Measurements from ENCODE around the gene DYSF. TPM values are rescaled to one million over a fixed set of nuclear protein-coding genes. Genes with fewer than 3 reads are reported as not detected.

DYSF gene
- total RNA-seq, 1 experiment from 2014 or later = 0.24 TPM

DNA sequence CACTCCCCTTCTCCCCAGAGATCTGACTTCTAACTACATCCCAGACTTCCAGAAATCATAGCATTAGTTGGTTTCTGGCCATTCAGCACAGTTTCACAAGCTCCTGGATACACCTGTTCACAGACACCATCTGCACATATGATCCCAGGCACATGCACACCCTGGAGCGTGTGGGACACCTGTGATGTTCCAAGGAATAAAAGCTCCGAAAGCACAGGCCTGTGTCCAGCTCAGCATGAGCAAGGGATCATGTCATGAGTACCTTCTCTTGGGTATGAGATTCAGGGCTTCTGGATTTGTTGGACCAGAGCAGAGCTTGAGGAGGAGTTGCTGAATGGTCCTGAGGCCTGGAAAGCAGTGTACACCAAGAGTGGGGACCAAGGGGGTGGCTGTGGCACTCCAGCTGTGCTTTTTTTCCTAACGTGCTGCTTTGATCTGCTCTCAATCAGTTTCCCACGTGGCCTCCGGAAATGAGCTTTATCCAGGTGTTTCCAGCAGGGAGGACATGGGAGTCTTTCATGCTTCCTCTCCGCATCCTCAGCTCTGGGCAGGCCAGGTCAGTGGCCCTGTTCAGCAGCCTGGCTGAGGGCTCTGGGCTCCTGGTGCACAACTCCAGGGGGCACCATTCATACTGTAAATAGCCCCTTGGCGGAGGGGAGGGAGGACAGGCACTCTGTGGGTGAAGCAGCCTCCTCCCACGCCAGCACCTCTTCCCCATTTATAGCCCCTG lies 1.8 kb downstream of the DYSF start:
- Histone ChIP-seq H3K36me3 (ENCODE audit: insufficient read depth, low read length, poor library complexity, severe bottlenecking) (no peaks in the 10 kb centered on the region), H3K4me1 (ENCODE audit: insufficient read depth, low read length, poor library complexity, severe bottlenecking) (no peaks in the 10 kb centered on the region), H3K4me3 (ENCODE audit: low read depth, low read length, poor library complexity, severe bottlenecking) (no peak overlapping the region), H3K9me3 (ENCODE audit: low read depth, low read length, poor library complexity, severe bottlenecking) (no peaks in the 10 kb centered on the region), H3K27me3 (replicated peaks; ENCODE audit: insufficient read depth, low read depth, low read length, poor library complexity) (peaks cover 34% of the 10 kb centered on the region), H3K27ac (ENCODE audit: low read depth, low read length, poor library complexity, severe bottlenecking) (no peak overlapping the region)
- BruUV-seq (replicated peaks) = no TSS peak
- DNase-seq (ENCODE audit: low spot score) = no peak
- intact Hi-C loops (cut with micrococcal nuclease; ENCODE audit: unreplicated experiment) = no loop called here
- ChIA-PET CTCF (interaction anchor here (1.1 kb wide), 1 partner anchor 156 kb away, joined by 4 read pairs; no protein-coding TSS in a partner anchor), POLR2A (ENCODE audit: low non-redundant PET) (interaction anchor here (0.5 kb wide), 1 partner anchor 203 kb away, joined by 3 read pairs; no protein-coding TSS in a partner anchor)
- TF ChIP-seq, protein P1, sequence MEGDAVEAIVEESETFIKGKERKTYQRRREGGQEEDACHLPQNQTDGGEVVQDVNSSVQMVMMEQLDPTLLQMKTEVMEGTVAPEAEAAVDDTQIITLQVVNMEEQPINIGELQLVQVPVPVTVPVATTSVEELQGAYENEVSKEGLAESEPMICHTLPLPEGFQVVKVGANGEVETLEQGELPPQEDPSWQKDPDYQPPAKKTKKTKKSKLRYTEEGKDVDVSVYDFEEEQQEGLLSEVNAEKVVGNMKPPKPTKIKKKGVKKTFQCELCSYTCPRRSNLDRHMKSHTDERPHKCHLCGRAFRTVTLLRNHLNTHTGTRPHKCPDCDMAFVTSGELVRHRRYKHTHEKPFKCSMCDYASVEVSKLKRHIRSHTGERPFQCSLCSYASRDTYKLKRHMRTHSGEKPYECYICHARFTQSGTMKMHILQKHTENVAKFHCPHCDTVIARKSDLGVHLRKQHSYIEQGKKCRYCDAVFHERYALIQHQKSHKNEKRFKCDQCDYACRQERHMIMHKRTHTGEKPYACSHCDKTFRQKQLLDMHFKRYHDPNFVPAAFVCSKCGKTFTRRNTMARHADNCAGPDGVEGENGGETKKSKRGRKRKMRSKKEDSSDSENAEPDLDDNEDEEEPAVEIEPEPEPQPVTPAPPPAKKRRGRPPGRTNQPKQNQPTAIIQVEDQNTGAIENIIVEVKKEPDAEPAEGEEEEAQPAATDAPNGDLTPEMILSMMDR (conservative IDR thresholded peaks at IDR 0.05; ENCODE audit: low read depth, low read length) = no peak
- no peak for TF ChIP-seq EZH2 (IDR thresholded peaks at IDR 0.05; ENCODE audit: borderline replicate concordance, low read depth, low read length, poor library complexity, severe bottlenecking)

- BruUV-seq (replicated peaks) = no TSS peak
- Histone ChIP-seq H3K9me3 (ENCODE audit: low read depth, low read length, poor library complexity, severe bottlenecking) (no peaks in the 10 kb centered on the region), H3K4me1 (ENCODE audit: insufficient read depth, low read length, poor library complexity, severe bottlenecking) (no peaks in the 10 kb centered on the region), H3K36me3 (ENCODE audit: insufficient read depth, low read length, poor library complexity, severe bottlenecking) (no peaks in the 10 kb centered on the region), H3K27ac (ENCODE audit: low read depth, low read length, poor library complexity, severe bottlenecking) (no peak overlapping the region), H3K27me3 (replicated peaks; ENCODE audit: insufficient read depth, low read depth, low read length, poor library complexity) (peaks cover 34% of the 10 kb centered on the region), H3K4me3 (ENCODE audit: low read depth, low read length, poor library complexity, severe bottlenecking) (no peak overlapping the region)
- CTCF ChIA-PET = interaction anchor here (1.1 kb wide), 1 partner anchor 156 kb away, joined by 4 read pairs; no protein-coding TSS in a partner anchor
- no peak for DNase-seq (ENCODE audit: low spot score)
- no peak for TF ChIP-seq EZH2 (IDR thresholded peaks at IDR 0.05; ENCODE audit: borderline replicate concordance, low read depth, low read length, poor library complexity, severe bottlenecking)
- TF ChIP-seq, protein P1 (conservative IDR thresholded peaks at IDR 0.05; ENCODE audit: low read depth, low read length) = no peak
- intact Hi-C loops (cut with micrococcal nuclease; ENCODE audit: unreplicated experiment) = no loop called here
- POLR2A ChIA-PET (ENCODE audit: low non-redundant PET) = no interaction called here
Measured at GRCh38 chr2:71455741-71456569, 2.6 kb downstream of the DYSF start.

DNA sequence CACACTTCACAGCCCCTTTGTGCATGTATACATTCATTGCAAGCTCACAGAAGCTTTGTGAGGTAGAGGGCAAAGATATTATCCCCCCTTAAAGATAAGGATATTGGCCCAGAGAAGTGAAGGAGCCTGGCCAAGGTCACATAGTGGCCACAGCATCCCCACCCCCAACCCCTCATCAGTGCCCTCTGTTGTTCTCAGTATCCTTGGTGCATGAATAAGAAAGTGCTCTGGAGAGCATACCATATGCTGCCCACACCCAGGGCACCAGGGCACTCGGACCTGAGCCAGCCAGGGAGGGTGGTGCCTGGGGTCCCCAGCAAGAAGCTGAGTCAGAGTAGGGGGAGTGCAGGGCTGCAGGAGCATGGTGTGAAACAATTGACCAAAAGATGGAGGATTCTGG lies 3.3 kb downstream of the DYSF start:
- BruUV-seq (replicated peaks) = no TSS peak
- POLR2A ChIA-PET (ENCODE audit: low non-redundant PET) = interaction anchor here (0.5 kb wide), 1 partner anchor 32 kb away, joined by 8 read pairs; no protein-coding TSS in a partner anchor
- intact Hi-C loops (cut with micrococcal nuclease; ENCODE audit: unreplicated experiment) = no loop called here
- Histone ChIP-seq H3K4me3 (ENCODE audit: low read depth, low read length, poor library complexity, severe bottlenecking) (no peak overlapping the region), H3K4me1 (ENCODE audit: insufficient read depth, low read length, poor library complexity, severe bottlenecking) (no peaks in the 10 kb centered on the region), H3K27ac (ENCODE audit: low read depth, low read length, poor library complexity, severe bottlenecking) (no peak overlapping the region), H3K27me3 (replicated peaks; ENCODE audit: insufficient read depth, low read depth, low read length, poor library complexity) (peaks cover 30% of the 10 kb centered on the region), H3K9me3 (ENCODE audit: low read depth, low read length, poor library complexity, severe bottlenecking) (no peaks in the 10 kb centered on the region), H3K36me3 (ENCODE audit: insufficient read depth, low read length, poor library complexity, severe bottlenecking) (no peaks in the 10 kb centered on the region)
- no peak for DNase-seq (ENCODE audit: low spot score)
- CTCF ChIA-PET = no interaction called here
- TF ChIP-seq, protein P1 (conservative IDR thresholded peaks at IDR 0.05; ENCODE audit: low read depth, low read length) = no peak
- no peak for TF ChIP-seq EZH2 (IDR thresholded peaks at IDR 0.05; ENCODE audit: borderline replicate concordance, low read depth, low read length, poor library complexity, severe bottlenecking)
